ENCODE results near the gene SPTBN5. TPM values are rescaled to one million over a fixed set of nuclear protein-coding genes. Genes with fewer than 3 reads are reported as not detected.

Gene SPTBN5
- total RNA-seq, 1 experiment from 2014 or later = 0.64 TPM

GRCh38 chr15:41900526-41901380 is 6.9 kb upstream of the SPTBN5 start:
- peaks cover 6% of the 10 kb centered on the region for H3K36me3 Mint-ChIP-seq (ENCODE audit: insufficient read depth, unreplicated experiment)
- DNase-seq = no peak
- CTCF ChIA-PET = no interaction called here
- no peak for TF ChIP-seq CTCF (IDR thresholded peaks at IDR 0.05; ENCODE audit: unreplicated experiment)
- H3K4me1 Mint-ChIP-seq (ENCODE audit: low read depth, unreplicated experiment) = no peaks in the 10 kb centered on the region
- H3K4me3 Mint-ChIP-seq (ENCODE audit: low read depth, unreplicated experiment) = no peak overlapping the region
- no peaks in the 10 kb centered on the region for H3K9me3 Mint-ChIP-seq (ENCODE audit: low read depth, unreplicated experiment)
- no TSS peak for BruUV-seq (replicated peaks)
- intact Hi-C loops (cut with micrococcal nuclease; ENCODE audit: unreplicated experiment) = loop anchor here (5.0 to 10.0 kb wide), 2 partner anchors 86 to 128 kb away; partner anchors contain the start of gene MAPKBP1
- no peak overlapping the region for H3K27ac Mint-ChIP-seq (ENCODE audit: unreplicated experiment)
- no peaks in the 10 kb centered on the region for H3K27me3 Mint-ChIP-seq (ENCODE audit: unreplicated experiment)

GRCh38 chr15:41899854-41900442 is 6.1 kb upstream of the SPTBN5 start:
- Mint-ChIP-seq H3K36me3 (ENCODE audit: insufficient read depth, unreplicated experiment) (peaks cover 12% of the 10 kb centered on the region), H3K9me3 (ENCODE audit: low read depth, unreplicated experiment) (no peaks in the 10 kb centered on the region), H3K4me1 (ENCODE audit: low read depth, unreplicated experiment) (no peaks in the 10 kb centered on the region), H3K27me3 (ENCODE audit: unreplicated experiment) (no peaks in the 10 kb centered on the region), H3K27ac (ENCODE audit: unreplicated experiment) (no peak overlapping the region), H3K4me3 (ENCODE audit: low read depth, unreplicated experiment) (no peak overlapping the region)
- DNase-seq = no peak
- BruUV-seq (replicated peaks) = no TSS peak
- CTCF ChIA-PET = no interaction called here
- TF ChIP-seq CTCF (IDR thresholded peaks at IDR 0.05; ENCODE audit: unreplicated experiment) = no peak
- intact Hi-C loops (cut with micrococcal nuclease; ENCODE audit: unreplicated experiment) = loop anchor here (5.0 to 10.0 kb wide), 2 partner anchors 85 to 128 kb away; partner anchors contain the start of gene MAPKBP1

- BruUV-seq (replicated peaks) = no TSS peak
- intact Hi-C loops (cut with micrococcal nuclease; ENCODE audit: unreplicated experiment) = no loop called here
- peaks cover 7% of the 10 kb centered on the region for H3K36me3 Mint-ChIP-seq (ENCODE audit: insufficient read depth, unreplicated experiment)
- no peak overlapping the region for H3K4me3 Mint-ChIP-seq (ENCODE audit: low read depth, unreplicated experiment)
- H3K27me3 Mint-ChIP-seq (ENCODE audit: unreplicated experiment) = no peaks in the 10 kb centered on the region
- H3K9me3 Mint-ChIP-seq (ENCODE audit: low read depth, unreplicated experiment) = no peaks in the 10 kb centered on the region
- no peak for DNase-seq
- CTCF ChIA-PET = no interaction called here
- no peaks in the 10 kb centered on the region for H3K4me1 Mint-ChIP-seq (ENCODE audit: low read depth, unreplicated experiment)
- no peak for TF ChIP-seq CTCF (IDR thresholded peaks at IDR 0.05; ENCODE audit: unreplicated experiment)
- no peak overlapping the region for H3K27ac Mint-ChIP-seq (ENCODE audit: unreplicated experiment)
Measured at GRCh38 chr15:41897363-41897799, 3.5 kb upstream of the SPTBN5 start.

GRCh38 chr15:41896566-41896965 is 2.7 kb upstream of the SPTBN5 start:
- peaks cover 7% of the 10 kb centered on the region for H3K36me3 Mint-ChIP-seq (ENCODE audit: insufficient read depth, unreplicated experiment)
- H3K4me3 Mint-ChIP-seq (ENCODE audit: low read depth, unreplicated experiment) = no peak overlapping the region
- CTCF ChIA-PET = no interaction called here
- no peak overlapping the region for H3K27ac Mint-ChIP-seq (ENCODE audit: unreplicated experiment)
- H3K27me3 Mint-ChIP-seq (ENCODE audit: unreplicated experiment) = no peaks in the 10 kb centered on the region
- BruUV-seq (replicated peaks) = no TSS peak
- no peaks in the 10 kb centered on the region for H3K9me3 Mint-ChIP-seq (ENCODE audit: low read depth, unreplicated experiment)
- DNase-seq = no peak
- intact Hi-C loops (cut with micrococcal nuclease; ENCODE audit: unreplicated experiment) = no loop called here
- no peak for TF ChIP-seq CTCF (IDR thresholded peaks at IDR 0.05; ENCODE audit: unreplicated experiment)
- no peaks in the 10 kb centered on the region for H3K4me1 Mint-ChIP-seq (ENCODE audit: low read depth, unreplicated experiment)
